Activated CD4-positive, alpha-beta T cell treated with anti-CD3 and anti-CD28 coated beads, Interleukin-10, Interleukin-2, amounts not matched to agents 100 ng/mL and 50 ng/mL, durations not matched to agents 16 hours and 8 hours (primary cell): ENCODE data around the gene MROH2A.

Experiments used
- DNase-seq: peaks from one replicate; pipeline ENCODE4 v3.0.0-alpha.2; 2020

Gene MROH2A

GRCh38 chr2:233839447-233839820 lies 61.3 kb downstream of the MROH2A start:
- DNase-seq = no peak

GRCh38 chr2:233840520-233840919 lies 62.4 kb downstream of the MROH2A start:
- DNase-seq = no peak

- DNase-seq = no peak
Measured at GRCh38 chr2:233841183-233841582, 63.1 kb downstream of the MROH2A start.

DNA sequence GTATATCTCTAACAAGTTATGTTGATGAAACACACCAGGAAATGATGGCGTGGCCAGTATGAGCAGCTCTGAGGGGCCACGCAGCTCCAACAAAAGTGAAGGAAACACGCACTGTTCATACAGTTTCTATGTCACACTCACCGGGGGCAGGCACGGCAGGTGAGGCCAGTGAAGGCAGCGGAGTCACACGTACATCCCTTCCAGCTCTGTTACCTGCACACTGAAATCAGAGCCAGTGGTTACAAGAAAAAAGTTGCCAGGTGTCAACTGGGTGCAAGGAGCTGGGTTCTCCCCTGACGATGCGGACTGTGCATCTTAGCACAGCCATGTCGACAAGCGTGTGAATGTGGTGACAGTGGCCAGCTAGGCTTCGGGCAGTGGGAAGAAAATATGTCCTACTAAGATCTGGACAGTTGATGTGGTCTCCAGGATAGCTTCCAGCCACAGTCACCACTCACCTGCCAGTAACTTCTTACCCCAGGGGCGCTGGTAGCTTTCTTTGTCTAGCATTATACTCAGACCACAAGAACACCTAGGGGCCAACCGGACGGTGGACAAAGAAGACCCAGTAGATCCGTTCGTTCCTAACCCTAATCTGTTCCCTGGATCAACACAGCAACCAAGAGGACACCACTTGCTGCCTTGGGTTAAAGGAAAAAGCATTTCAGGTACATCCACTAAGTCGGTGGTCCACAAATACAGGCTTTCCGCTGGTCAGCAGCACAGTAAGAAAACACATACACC lies 66.1 kb downstream of the MROH2A start:
- no peak for DNase-seq

GRCh38 chr2:233844836-233845235 lies 66.7 kb downstream of the MROH2A start:
- no peak for DNase-seq

DNA sequence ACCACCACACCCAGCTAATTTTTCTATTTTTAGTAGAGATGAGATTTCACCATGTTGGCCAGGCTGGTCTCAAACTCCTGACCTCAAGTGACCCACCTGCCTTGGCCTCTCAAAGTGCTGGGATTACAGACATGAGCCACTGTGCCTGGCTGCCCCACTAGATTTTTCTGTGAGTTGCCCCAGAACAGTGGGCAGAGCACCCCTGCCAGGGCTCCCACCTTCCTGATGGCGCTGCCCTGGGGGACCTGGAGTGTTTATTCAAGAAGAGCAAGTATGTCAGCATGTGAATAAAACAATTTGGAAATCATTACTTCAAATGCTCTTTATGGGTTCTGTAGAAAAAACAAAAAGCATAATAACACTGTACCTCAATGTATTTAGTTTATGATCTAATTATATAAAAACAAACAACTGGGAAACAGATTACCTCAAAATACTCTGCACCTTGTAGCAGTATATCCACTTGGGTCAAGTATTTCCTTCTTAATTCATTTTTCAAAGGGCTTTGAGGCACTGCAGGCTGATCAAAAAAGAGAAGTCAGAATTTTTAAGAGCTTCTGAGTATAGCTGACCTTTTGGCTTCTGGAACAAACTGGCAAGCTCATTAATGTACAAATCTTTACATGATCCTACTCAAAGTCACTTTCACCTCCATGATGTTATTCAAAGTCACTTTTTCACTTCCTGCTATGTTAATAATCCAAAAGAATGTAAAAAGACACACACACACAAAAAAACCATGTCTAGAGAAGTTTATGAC lies 67.4 kb downstream of the MROH2A start:
- DNase-seq = no peak

DNA sequence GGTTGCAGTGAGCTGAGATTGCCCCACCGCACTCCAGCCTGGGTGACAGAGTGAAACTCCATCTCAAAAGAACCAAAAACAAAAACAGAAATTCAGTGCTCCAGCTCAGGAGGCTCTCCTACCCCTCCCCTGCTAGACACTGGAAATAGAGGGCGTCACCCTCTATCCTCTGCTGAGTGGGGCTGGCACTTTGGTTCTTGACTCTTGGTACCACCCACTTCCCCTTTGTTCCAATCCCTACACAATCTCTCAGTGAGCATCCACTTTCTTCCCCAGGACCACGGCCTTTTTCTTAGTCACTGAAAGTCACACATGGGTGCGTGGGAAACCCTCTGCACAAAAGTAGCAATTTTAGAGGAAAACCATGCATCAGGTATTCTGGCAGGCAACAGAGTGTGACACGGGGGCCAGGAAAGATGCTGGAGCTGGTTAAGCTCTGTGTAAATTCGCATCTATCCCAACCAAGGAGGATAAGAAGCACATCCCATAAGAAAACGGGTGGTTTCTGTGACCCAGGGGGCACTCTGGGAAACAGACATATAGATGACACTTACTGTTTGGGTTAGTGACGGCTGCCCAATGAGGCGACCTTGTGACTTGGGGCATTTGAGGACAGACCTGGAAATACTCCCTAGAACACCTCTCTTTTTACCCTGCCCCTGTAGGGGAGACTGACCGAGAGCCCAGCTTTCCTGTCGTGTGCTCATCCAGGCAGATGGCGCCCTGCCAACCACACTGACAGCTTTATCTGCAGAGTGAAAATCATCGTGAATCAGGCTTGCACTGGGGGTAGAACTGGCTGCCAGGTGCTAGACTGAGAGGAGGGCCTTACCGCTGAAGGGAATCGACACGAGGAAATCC lies 68.5 kb downstream of the MROH2A start:
- DNase-seq = no peak

- no peak for DNase-seq
Measured at GRCh38 chr2:233847248-233847898, 69.2 kb downstream of the MROH2A start.

- DNase-seq = no peak
Measured at GRCh38 chr2:233848276-233848675, 70.1 kb downstream of the MROH2A start.

GRCh38 chr2:233849607-233850271 lies 71.6 kb downstream of the MROH2A start:
- no peak for DNase-seq

DNA sequence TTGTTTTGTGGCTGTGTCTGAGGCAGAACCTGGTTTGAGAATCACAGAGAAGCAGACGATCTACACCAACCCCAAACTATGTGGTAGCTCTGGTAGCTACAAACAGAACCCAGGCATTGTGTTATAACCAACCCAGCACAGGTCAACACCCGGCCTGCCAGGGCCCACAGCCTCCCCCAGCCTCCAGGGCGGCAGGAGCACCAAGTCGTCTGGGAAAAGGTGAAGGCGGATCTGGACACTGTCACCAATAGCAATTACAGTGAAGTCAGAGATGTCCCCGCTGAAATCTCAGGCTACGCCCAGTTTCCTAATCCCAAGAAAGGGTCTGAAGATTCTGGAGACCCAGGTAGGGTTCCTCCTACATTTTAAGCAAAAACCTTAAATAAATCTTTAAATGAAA lies 72.6 kb downstream of the MROH2A start:
- no peak for DNase-seq

DNA sequence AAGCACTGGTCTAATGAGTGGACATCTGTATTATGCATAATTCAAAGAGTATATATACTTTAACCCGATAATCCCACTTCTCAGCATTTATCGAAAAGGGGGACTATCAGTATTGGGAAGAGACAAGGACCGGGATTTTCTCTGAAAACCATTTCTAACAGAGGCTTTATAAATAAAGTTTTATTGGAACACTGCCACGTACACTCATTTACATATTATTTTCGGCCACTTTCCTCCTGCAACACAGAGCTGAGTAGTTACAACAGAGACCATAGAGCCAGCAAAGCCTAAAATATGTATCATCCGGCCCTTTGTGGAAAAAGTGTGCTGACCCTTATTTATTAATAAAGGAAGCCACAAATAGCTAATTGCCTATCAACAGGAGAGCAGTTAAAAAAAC lies 73.0 kb downstream of the MROH2A start:
- DNase-seq = no peak

DNA sequence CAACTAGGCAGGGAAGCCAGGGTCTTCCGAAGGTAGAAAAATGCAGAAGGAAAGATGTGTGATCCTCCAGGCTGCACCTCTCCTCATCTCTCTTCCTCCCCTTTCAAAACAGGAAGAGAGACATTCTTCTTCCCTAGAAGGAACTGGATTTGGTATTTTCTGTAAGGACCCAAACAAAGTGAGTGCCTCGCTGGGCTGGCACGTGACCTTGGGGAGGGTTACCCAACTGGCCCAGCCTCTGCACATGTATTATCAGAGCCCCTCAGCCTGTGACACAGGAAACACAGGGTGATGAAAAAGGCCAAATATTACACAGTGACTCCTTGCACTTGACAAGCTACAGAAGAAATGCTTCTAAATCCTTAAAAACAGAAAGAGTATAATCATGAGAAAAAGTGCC lies 73.9 kb downstream of the MROH2A start:
- DNase-seq = no peak

DNA sequence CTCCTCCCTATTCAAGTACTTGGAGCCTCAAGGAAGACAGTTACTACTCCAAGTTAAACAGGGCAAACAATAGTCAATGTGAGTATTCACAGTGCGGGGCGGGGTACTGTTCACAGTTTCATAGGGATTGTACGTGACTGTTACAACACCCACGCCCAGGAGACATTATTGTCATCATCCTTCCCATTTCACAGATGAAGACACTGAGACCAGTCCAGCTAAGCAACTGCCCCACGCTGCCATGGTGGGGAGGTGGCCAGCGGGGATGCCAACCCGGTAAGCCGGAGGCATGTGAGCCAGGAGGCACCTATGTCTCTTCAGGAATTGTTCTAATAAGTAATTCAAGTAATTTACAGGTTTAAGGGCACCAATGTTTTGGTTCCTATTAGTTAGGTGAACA lies 75.2 kb downstream of the MROH2A start:
- DNase-seq = no peak

- no peak for DNase-seq
Measured at GRCh38 chr2:233853883-233854240, 75.7 kb downstream of the MROH2A start.

DNA sequence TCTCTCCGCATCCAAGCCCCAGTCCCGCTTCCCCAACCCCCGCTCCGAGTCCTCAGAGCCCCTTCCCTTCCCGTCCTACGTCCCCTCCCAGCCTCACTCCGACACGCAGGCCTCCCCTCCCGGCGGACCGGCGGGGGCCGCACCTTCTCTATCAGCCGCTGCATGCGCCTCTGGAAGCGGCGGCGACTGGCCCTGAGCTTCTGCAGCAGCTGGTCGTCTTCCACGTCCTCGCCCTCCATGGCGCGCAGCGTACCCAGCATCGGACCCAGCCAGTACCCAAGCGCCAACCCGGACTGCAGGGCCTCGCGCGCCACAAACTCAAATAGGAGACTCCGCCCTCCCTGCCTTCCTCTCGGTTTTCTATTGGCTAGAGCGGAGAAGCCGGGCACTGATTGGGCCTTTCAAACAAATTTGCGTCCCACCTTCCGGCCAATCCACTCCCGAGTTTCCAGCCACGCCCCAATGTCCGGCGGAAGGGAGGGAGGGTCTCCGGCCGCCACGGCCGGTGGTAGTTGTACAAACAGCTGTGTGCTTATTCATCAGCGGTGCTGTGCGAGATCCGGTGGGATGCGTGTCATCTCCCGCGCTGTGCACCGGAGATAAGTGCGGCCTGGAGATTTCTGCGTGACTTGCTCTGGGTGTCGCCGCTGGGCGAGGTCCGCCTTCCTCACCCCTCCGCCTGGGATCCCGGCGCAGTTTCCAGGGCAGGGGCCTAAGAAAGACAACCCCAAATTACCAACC lies 76.3 kb downstream of the MROH2A start, which contains the start of gene HJURP:
TSS of gene HJURP (minus strand) at position 295 of the 741 bp plus-strand sequence. CDS start at position 260, 35 bp downstream.
- peak; percentile 98 for DNase-seq

- DNase-seq = no peak
Measured at GRCh38 chr2:233855345-233855744, 77.2 kb downstream of the MROH2A start.

- no peak for DNase-seq
Measured at GRCh38 chr2:233856184-233856583, 78.1 kb downstream of the MROH2A start.

GRCh38 chr2:233857511-233858141 lies 79.5 kb downstream of the MROH2A start:
- peak; percentile 63 for DNase-seq

DNA sequence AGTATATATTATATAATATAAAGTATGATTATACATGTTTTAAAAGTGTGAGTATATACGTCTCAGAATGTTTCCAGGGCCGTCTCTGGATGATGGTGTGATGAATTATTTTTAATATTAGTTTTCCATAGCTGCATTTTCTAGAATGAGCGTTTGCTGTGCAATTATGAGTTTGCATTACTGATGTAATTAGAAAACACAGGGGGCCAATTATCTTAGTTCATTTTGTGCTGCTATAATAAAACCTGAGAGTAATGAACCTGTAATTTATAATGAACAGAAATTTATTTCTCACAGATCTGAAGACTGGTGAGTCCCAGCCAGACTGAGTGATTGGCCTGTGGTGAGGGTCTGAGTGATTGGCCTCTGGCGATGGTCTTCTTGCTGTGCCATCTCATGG lies 80.2 kb downstream of the MROH2A start:
- DNase-seq = no peak

DNA sequence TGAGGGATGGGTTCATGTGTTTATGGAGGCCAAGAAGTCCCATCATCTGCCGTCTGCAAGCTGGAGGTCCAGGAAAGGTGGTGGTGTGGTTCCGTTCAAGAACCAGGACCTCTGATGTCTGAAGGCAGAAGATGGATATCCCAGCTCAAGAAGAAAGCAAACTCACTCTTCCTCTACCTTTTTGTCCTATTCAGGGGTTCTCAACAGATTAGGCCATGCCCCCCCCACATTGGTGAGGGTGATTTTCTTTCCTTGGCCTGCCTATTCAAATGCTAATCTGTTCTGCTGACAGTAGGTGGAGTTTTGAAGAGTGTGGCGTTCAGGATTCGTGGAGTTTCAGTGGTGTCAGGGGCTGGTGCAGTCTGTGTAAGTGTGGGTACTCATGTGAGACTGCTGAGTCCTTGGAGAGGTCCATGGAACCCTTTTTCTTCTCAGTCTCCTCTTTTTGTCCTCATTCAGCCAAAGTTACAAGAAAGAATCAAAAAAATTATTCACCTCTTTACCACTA lies 84.2 kb downstream of the MROH2A start:
- DNase-seq = no peak
